T-helper 17 cell (primary cell): ENCODE data around the gene BTN3A1. TPM values are rescaled to one million over a fixed set of nuclear protein-coding genes. Genes with fewer than 3 reads are reported as not detected.
"Not testable (repeated sequence)": the region's sequence is repeated elsewhere in the genome, so short reads cannot be mapped to it uniquely, and the experiment has no call there.

Experiments
- ATAC-seq: fragments of 150-1000 bp; cut with Tn5 transposase; 2 replicates; pipeline ENCODE4 v1.10.0; 2021; ENCODE audit warnings: mild to moderate bottlenecking, moderate library complexity
- DNase-seq, 3 donors: peaks; one replicate each; pipeline versions ENCODE4 v3.0.0 to v3.0.0-alpha.2; 2020 to 2021
- H3K9me3 ChIP-seq: one replicate; pipeline ENCODE4 v1.7.0; 2013; ENCODE audit warnings: low read length, mild to moderate bottlenecking; ENCODE audit not compliant: control insufficient read depth, poor library complexity, severe bottlenecking
- H3K27ac Mint-ChIP-seq: one replicate; pipeline ENCODE4 v1.8.0; 2022; ENCODE audit warnings: mild to moderate bottlenecking, moderate library complexity, mixed read lengths
- H3K27me3 Mint-ChIP-seq: one replicate; pipeline ENCODE4 v1.8.0; 2022; ENCODE audit warnings: mixed read lengths
- H3K36me3 Mint-ChIP-seq: one replicate; pipeline ENCODE4 v1.8.0; 2022; ENCODE audit warnings: low read depth, mixed read lengths
- H3K4me1 Mint-ChIP-seq: one replicate; pipeline ENCODE4 v1.8.0; 2022; ENCODE audit warnings: mild to moderate bottlenecking, mixed read lengths
- H3K4me3 Mint-ChIP-seq: one replicate; pipeline ENCODE4 v1.8.0; 2022; ENCODE audit warnings: mild to moderate bottlenecking, moderate library complexity, mixed read lengths
- total RNA-seq, 4 donors: library from RNA in 2 of 4; stranded (reverse) in 2 of 4; gene quantifications; one replicate each; pipeline ENCODE4 v1.2.3 and lab custom pipeline; 2022 to 2026

Gene BTN3A1
- total RNA-seq, 2 donors from 2014 or later: 169 to 205 TPM

DNA sequence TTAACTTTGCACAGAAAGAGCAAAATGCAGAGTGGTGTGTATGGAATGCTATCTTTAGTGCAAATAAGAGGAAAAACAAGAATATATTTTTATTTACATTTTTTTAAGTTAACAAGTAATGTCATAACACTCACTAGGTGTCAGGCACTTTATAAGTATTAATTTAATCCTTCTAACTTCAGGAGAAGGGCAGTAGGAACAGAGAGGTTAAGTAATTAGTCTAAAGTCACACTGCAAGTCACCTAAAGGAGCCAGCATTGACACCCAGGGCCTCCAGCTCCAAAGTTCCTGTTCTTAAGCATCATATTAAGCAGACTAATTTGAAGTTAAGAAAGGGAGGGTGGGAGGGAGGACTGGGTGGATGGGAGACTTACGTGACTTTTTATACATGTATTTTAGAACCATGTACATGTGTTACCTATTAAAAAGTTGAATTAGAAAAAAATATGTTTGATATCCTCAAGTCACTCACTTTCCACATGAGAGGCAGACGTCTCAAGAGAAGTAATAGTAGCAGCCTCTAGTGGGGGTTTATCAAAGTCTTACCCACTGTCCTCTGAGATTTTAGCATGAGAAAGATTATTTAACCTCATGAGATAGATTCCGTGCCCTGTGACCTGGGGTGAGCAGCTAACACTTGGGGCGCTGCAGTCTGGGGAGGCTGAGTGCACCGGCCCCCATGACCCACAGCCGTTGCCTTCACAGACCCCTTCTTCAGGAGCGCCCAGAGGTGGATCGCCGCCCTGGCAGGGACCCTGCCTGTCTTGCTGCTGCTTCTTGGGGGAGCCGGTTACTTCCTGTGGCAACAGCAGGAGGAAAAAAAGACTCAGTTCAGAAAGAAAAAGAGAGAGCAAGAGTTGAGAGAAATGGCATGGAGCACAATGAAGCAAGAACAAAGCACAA lies 7.0 kb downstream of the BTN3A1 start:
- H3K4me1 Mint-ChIP-seq: peaks cover 49% of the 10 kb centered on the region
- H3K4me3 Mint-ChIP-seq: no peak overlapping the region
- H3K9me3 ChIP-seq: no peaks in the 10 kb centered on the region
- ATAC-seq (no peak), DNase-seq (no peak)
- H3K27me3 Mint-ChIP-seq: no peaks in the 10 kb centered on the region
- H3K36me3 Mint-ChIP-seq: peaks cover 15% of the 10 kb centered on the region
- peak overlapping the region; percentile 16 for H3K27ac Mint-ChIP-seq

DNA sequence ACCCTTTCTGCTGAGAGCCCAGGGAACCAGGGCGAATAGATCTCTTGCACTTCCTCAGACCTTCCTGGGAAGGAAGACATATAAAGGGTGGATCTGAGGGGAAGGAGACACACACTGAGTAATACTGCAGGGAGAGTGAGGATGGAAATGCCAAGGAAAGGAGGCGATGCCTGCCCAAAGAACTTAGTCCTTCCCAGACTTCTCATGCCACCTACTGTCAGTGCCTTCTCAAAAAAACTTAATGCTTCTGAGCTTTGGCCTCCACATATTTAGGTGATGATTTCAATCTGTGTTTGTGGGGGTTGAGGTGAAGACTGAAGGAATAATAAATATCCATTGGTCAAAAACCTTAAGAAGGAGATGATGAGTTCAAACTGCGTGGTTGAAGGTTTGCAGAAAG lies 9.7 kb downstream of the BTN3A1 start:
- H3K36me3 Mint-ChIP-seq: peaks cover 13% of the 10 kb centered on the region
- H3K27ac Mint-ChIP-seq: no peak overlapping the region
- H3K27me3 Mint-ChIP-seq: no peaks in the 10 kb centered on the region
- H3K9me3 ChIP-seq: no peaks in the 10 kb centered on the region
- DNase-seq (no peak), ATAC-seq (no peak)
- H3K4me3 Mint-ChIP-seq: no peak overlapping the region
- H3K4me1 Mint-ChIP-seq: peaks cover 29% of the 10 kb centered on the region

DNA sequence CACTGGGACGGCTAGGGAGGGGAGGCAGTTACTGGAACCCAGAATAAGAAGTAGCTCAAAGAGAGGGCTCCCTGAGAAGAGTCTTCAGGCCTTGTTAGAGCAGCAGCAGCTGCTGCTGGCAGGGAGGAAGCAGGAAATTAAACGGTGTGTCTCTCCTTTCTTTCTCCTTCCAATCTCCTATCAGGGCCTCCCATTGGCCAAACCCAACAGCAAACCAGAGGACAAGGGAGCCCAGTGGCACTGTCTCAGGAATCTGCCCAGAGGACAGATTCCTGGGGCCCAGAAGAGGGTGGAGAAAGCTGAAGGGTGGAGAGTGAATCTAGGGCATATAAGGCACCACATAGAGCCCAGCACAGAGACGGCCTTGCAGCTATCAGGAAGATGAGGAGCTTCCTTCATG lies 10.2 kb downstream of the BTN3A1 start:
- H3K36me3 Mint-ChIP-seq: peaks cover 13% of the 10 kb centered on the region
- no peak for DNase-seq
- H3K4me3 Mint-ChIP-seq: no peak overlapping the region
- H3K27me3 Mint-ChIP-seq: no peaks in the 10 kb centered on the region
- peaks cover 25% of the 10 kb centered on the region for H3K4me1 Mint-ChIP-seq
- no peak for ATAC-seq
- peaks cover under 1% of the 10 kb centered on the region for H3K9me3 ChIP-seq
- no peak overlapping the region for H3K27ac Mint-ChIP-seq

DNA sequence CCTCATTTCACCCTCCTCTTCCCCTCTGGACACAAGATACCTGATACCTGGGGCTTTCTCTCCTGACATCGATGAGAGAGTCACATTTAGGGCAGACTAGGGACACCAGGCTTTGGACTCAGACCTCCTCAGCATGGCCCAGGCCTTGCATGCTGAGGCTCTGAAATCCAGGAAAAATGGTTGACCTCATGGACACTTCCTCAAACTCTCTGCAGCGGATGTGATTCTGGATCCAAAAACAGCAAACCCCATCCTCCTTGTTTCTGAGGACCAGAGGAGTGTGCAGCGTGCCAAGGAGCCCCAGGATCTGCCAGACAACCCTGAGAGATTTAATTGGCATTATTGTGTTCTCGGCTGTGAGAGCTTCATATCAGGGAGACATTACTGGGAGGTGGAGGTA lies 10.9 kb downstream of the BTN3A1 start:
- H3K4me1 Mint-ChIP-seq: peaks cover 18% of the 10 kb centered on the region
- H3K27ac Mint-ChIP-seq: peak overlapping the region; percentile 29
- H3K27me3 Mint-ChIP-seq: no peaks in the 10 kb centered on the region
- DNase-seq (no peak), ATAC-seq (no peak)
- H3K9me3 ChIP-seq: peaks cover 2% of the 10 kb centered on the region
- H3K4me3 Mint-ChIP-seq: no peak overlapping the region
- H3K36me3 Mint-ChIP-seq: peaks cover 13% of the 10 kb centered on the region

DNA sequence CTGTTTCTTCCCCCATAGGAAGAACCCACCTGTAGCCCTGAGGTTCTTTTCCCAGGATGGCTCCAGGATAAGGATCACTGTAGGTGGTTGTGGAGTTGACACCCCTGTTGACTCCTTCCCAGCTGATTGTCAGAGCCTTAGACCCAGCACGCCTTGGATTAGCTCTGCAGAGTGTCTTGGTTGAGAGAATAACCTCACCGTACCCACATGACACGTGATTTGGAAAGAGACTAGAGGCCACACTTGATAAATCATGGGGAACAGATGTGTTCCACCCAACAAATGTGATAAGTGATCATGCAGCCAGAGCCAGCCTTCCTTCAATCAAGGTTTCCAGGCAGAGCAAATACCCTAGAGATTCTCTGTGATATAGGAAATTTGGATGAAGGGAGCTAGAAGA lies 12.2 kb downstream of the BTN3A1 start:
- H3K27me3 Mint-ChIP-seq: no peaks in the 10 kb centered on the region
- H3K4me1 Mint-ChIP-seq: peaks cover 15% of the 10 kb centered on the region
- ATAC-seq: no peak
- peak overlapping the region; percentile 29 for H3K27ac Mint-ChIP-seq
- peaks cover 2% of the 10 kb centered on the region for H3K9me3 ChIP-seq
- H3K4me3 Mint-ChIP-seq: no peak overlapping the region
- peaks cover 13% of the 10 kb centered on the region for H3K36me3 Mint-ChIP-seq
- no peak for DNase-seq

DNA sequence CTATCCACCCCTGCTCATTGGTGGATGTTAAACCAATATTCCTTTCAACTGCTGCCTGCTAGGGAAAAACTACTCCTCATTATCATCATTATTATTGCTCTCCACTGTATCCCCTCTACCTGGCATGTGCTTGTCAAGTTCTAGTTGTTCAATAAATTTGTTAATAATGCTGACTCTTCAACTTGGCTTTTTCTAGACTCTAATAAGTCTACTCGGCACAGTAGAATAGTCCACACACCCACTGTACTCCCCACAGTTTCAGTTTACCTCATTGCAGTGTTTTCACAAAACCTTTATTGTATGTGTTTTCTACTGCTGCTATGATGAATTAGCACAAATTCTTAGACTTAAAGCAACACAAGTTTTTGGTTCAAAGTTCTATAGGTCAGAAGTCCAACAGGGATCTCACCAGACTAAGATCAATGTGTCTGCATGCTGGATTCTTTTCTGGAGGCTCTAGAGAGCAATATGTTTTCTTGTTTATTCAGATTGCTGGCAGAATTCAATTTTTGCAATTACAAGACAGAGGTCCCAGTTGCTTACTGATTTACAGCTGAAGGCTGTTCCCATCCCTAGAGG lies 13.1 kb downstream of the BTN3A1 start:
- H3K4me1 Mint-ChIP-seq: peaks cover 15% of the 10 kb centered on the region

DNA sequence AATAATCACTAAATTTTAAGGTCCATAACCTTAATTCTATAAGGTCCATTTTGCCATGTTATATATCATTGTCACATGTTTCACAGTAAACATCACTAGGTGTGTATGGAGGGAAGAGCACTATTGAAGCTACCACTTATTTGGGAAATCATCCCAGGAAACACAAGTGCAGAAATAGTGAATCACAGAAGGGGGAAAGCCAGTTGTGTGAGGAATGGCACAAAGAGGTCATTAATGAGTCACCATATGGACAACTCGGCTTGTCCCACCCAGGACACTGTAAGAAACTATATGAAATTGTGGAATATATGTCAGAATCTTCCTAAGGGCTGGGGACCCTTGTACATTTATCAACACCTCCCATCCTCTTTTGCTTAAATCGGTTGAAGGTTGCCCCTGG lies 13.7 kb downstream of the BTN3A1 start:
- H3K27ac Mint-ChIP-seq: no peak overlapping the region
- peaks cover 2% of the 10 kb centered on the region for H3K9me3 ChIP-seq
- H3K36me3 Mint-ChIP-seq: peaks cover 11% of the 10 kb centered on the region
- no peak overlapping the region for H3K4me3 Mint-ChIP-seq
- no peak for ATAC-seq
- DNase-seq: no peak
- no peaks in the 10 kb centered on the region for H3K27me3 Mint-ChIP-seq
- H3K4me1 Mint-ChIP-seq: peaks cover 13% of the 10 kb centered on the region

More for the DNA sequence above, 13.1 kb downstream of the BTN3A1 start:
- Mint-ChIP-seq H3K4me3 (no peak overlapping the region), H3K27me3 (no peaks in the 10 kb centered on the region), H3K36me3 (peaks cover 13% of the 10 kb centered on the region), H3K27ac (no peak overlapping the region)
- DNase-seq (no peak), ATAC-seq (no peak)
- peaks cover 2% of the 10 kb centered on the region for H3K9me3 ChIP-seq

DNA sequence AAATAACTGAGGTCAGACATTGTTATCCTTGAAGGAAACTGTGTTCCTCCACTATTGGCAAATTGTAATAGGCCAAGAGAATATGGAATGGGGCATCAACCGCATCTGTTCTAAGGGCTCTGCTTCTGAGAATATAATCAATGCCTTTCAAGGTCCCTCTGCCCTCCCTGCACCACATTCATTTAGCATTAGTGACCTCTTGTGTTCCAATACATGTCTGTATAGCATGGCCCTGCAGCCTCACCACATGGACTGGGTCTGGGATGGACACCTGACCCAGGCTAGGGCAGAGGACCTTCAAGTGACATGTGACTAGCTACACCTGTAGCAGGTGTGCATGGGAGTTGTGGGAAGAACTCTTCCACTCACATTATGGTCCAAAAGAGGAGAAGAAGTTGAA lies 14.2 kb downstream of the BTN3A1 start:
- H3K27me3 Mint-ChIP-seq: no peaks in the 10 kb centered on the region
- peaks cover 2% of the 10 kb centered on the region for H3K9me3 ChIP-seq
- H3K27ac Mint-ChIP-seq: no peak overlapping the region
- H3K4me1 Mint-ChIP-seq: peaks cover 13% of the 10 kb centered on the region
- ATAC-seq (no peak), DNase-seq (no peak)
- H3K36me3 Mint-ChIP-seq: peaks cover 11% of the 10 kb centered on the region
- no peak overlapping the region for H3K4me3 Mint-ChIP-seq

DNA sequence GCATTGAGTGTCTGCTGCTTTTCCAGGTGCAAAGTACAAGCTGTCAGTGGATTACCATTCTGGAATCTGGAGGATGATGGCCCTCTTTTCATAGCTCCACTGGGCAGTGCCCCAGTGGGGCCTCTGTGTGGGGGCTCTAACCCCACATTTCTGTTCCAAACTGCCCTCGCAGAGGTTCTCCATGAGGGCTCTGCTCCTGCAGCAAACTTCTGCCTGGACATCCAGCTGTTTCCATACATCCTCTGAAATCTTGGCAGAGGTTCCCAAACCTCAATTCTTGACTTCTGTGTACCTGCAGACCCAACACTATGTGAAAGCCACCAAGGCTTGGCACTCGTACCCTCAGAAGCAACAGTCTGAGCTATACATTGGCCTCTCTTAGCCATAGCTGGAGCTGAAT lies 16.0 kb downstream of the BTN3A1 start:
- not testable (repeated sequence) for H3K27ac Mint-ChIP-seq, H3K9me3 ChIP-seq, DNase-seq, H3K36me3 Mint-ChIP-seq, ATAC-seq, H3K4me3 Mint-ChIP-seq, H3K27me3 Mint-ChIP-seq
- peaks cover 11% of the 10 kb centered on the region for H3K4me1 Mint-ChIP-seq

DNA sequence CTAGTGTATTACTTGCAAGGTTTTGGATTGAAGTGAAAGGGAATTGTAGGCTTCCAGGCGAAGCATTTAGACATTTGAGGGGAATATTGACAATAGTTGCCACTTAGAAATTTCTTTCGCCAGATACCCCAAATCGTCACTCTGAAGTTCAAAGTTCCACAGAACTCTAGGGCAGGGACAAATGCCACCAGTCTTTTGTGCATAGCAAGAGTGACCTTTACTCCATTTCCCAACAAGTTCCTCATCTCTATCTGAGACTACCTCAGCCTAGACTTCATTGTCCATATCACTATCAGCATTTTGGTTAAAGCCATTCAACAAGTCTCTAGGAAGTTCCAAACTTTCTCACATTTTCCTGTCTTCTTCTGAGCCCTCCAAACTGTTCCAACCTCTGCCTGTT lies 16.7 kb downstream of the BTN3A1 start:
- not testable (repeated sequence) for H3K4me1 Mint-ChIP-seq, H3K9me3 ChIP-seq, DNase-seq, H3K36me3 Mint-ChIP-seq, H3K4me3 Mint-ChIP-seq, ATAC-seq, H3K27ac Mint-ChIP-seq, H3K27me3 Mint-ChIP-seq

DNA sequence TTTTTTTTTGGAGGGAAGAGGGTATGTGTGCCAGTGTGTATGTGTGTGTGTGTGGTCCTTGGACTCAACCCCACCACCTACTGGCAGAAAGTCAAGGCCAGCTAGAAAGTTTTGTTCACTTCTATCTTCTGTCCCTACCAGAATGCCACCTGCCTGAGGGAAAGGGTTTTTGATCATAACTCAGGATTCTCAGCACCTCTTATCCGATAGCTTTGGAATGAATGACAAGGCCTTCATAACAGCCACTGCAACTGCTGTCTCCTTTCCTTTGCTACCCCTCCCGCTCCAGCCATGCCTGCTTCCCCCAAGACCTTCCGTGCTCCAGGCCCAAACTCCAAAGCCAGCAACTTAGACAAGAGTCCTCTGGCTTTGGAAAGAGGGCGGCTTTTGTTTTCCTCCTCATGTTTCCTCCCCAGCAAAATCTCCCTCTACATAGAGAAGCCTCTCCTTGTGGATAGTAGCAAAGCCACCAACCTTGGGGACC lies 18.7 kb downstream of the BTN3A1 start:
- no peak overlapping the region for H3K4me3 Mint-ChIP-seq
- ATAC-seq (peak; percentile 61), DNase-seq (no peak)
- H3K36me3 Mint-ChIP-seq: peaks cover 4% of the 10 kb centered on the region
- peaks cover 7% of the 10 kb centered on the region for H3K4me1 Mint-ChIP-seq
- H3K27ac Mint-ChIP-seq: no peak overlapping the region
- H3K9me3 ChIP-seq: peaks cover 2% of the 10 kb centered on the region
- H3K27me3 Mint-ChIP-seq: no peaks in the 10 kb centered on the region

DNA sequence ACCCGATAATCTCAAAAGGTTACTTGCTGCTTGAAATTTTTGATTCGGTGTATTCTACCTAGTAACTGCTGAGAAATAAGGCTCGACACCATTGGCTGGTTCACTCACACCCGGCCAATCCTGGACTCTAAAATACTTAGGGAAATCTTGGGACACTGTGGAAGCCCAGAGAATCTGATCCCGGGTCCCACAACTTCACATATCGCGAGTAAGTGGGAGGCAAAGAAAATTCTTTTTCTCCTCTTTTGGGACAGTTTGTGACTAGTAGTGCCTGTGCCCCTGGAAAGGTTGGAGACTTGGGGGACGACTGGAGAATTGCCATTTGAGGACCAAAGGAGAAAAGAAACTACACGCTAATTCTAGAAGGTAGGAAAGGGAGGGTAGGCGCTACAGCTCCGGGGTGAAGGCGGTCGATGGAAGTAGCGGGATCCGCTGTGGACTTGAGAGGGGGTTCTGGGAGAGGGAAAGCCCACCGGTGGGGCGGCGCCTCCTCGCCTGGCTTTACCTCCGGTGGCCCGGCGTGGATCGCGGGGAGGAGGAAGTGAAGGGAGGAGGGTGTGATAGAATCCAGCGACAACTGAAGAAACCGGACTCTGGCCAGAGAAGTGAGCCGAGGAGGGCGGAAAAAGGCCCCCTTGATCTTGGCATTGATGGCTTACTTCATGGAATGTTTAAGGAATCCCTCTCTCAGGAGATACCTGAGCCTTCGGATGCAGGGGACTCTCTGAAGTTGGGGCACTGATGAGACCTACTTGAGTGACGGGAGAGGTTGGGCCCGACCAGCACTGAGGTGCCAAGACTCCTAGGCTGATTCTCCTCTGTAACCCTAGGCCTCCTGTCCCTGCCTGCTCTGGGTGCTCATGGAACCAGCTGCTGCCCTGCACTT lies 19.4 kb downstream of the BTN3A1 start:
- peaks cover 2% of the 10 kb centered on the region for H3K9me3 ChIP-seq
- DNase-seq (peak in 2 of 3 donors; percentile 30 to 32), ATAC-seq (peak; percentile 98)
- Mint-ChIP-seq H3K4me3 (no peak overlapping the region), H3K27ac (no peak overlapping the region), H3K4me1 (peaks cover 7% of the 10 kb centered on the region), H3K27me3 (peaks cover 4% of the 10 kb centered on the region), H3K36me3 (peaks cover 2% of the 10 kb centered on the region)

DNA sequence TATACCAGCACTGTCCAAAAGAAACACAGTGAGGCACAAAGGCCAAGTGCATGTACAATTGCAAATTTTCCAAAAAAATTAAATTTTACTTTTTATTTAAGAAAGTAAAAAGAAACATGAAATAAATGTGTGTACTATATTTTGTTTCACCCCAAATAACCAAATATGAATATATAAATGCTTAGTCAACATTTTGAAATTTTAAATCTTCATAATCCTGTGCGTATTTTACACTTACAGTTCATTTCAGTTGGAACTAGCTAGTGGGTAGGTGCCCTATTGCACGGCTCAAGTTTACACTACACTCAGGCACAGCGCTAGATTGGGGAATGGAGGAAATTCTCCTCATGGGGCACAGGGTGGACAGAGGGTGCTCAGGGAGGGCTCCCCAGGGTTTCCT lies 20.3 kb downstream of the BTN3A1 start:
- H3K27me3 Mint-ChIP-seq: peaks cover 4% of the 10 kb centered on the region
- ATAC-seq (no peak), DNase-seq (no peak)
- no peak overlapping the region for H3K27ac Mint-ChIP-seq
- H3K4me3 Mint-ChIP-seq: no peak overlapping the region
- H3K36me3 Mint-ChIP-seq: peaks cover 7% of the 10 kb centered on the region
- peaks cover under 1% of the 10 kb centered on the region for H3K9me3 ChIP-seq
- H3K4me1 Mint-ChIP-seq: peaks cover 7% of the 10 kb centered on the region
